A549 (cell line): ENCODE data around the gene ABCC1. TPM values are rescaled to one million over a fixed set of nuclear protein-coding genes. Genes with fewer than 3 reads are reported as not detected.
"Not testable (repeated sequence)": the region's sequence is repeated elsewhere in the genome, so short reads cannot be mapped to it uniquely, and the experiment has no call there.

Source experiments
- ATAC-seq, 2 experiments: fragments of 200-7000 bp in 1 of 2; fragments of >200 bp in 1 of 2; cut with Nextera tagmentation in 1 of 2; cut with Tn5 transposase in 1 of 2; 3 replicates each; pipeline versions ENCODE4 v1.8.0 to v1.9.1; 2018 to 2020; ENCODE audit warnings: mild to moderate bottlenecking in 1 of 2, moderate library complexity in 1 of 2
- CTCF ChIA-PET: fragments of 300-600 bp; sonication (Branson Sonifier 250); formaldehyde crosslinking; extraction: SDS; loops from one replicate; lab custom pipeline; 2021; ENCODE audit warnings: antibody characterized with exemption, inconsistent platforms; lab: Yijun Ruan, JAX
- POLR2A ChIA-PET: fragments of 350-600 bp; formaldehyde crosslinking; extraction: SDS; loops from one replicate; lab custom pipeline; 2021; ENCODE audit warnings: antibody characterized with exemption, inconsistent platforms; lab: Yijun Ruan, JAX
- DNase-seq, 2 experiments: peaks; one replicate each; pipeline versions ENCODE4 v3.0.0 to v3.0.0-alpha.2; 2011 to 2016; ENCODE audit warnings: low read depth in 1 of 2, low spot score in 1 of 2
- FAIRE-seq: peaks from 2 replicates; lab custom pipeline; 2011; peaks lifted over from hg19 to GRCh38; lab: Jason Lieb, UNC
- H3K27ac ChIP-seq, 2 experiments: fragments of >200 bp; sonication (Bioruptor Twin); formaldehyde crosslinking; 3 replicates each; pipeline ENCODE4 v1.5.1; 2016 to 2017
- H3K4me1 ChIP-seq: fragments of >200 bp; sonication (Bioruptor Twin); formaldehyde crosslinking; 3 replicates; pipeline ENCODE4 v1.6.1; 2016
- H3K4me2 ChIP-seq: fragments of >200 bp; sonication (Bioruptor Twin); formaldehyde crosslinking; 3 replicates; pipeline ENCODE4 v1.6.1; 2016
- H3K4me3 ChIP-seq: fragments of >200 bp; sonication (Bioruptor Twin); formaldehyde crosslinking; 3 replicates; pipeline ENCODE4 v1.5.1; 2016
- H3K9me3 ChIP-seq: fragments of >200 bp; sonication (Bioruptor Twin); formaldehyde crosslinking; 3 replicates; pipeline ENCODE4 v1.6.1; 2016
- CBX2 ChIP-seq: fragments of 200-600 bp; sonication (generic); IDR thresholded peaks from 2 replicates; pipeline ENCODE4 v1.6.1; 2016; ENCODE audit warnings: low read depth, mild to moderate bottlenecking, borderline replicate concordance
- CEBPB ChIP-seq, 2 experiments: fragments of >200 bp in 1 of 2; sonication (Bioruptor Twin) in 1 of 2; formaldehyde crosslinking in 1 of 2; IDR thresholded peaks; 2 replicates each; pipeline ENCODE4 v1.6.1; 2012 to 2016
- EHMT2 ChIP-seq: fragments of 200-600 bp; sonication (generic); IDR thresholded peaks from 2 replicates; pipeline ENCODE4 v1.6.1; 2016; ENCODE audit warnings: antibody characterized with exemption, low read depth, mild to moderate bottlenecking, moderate library complexity
- EP300 ChIP-seq, 2 experiments: fragments of >200 bp; sonication (Bioruptor Twin); formaldehyde crosslinking; IDR thresholded peaks; 2 replicates in 1 of 2; 3 replicates in 1 of 2; pipeline ENCODE4 v1.6.1; 2016 to 2017
- GATA3 ChIP-seq: IDR thresholded peaks from 2 replicates; pipeline ENCODE4 v1.6.1; 2012; ENCODE audit warnings: borderline replicate concordance
- JUN ChIP-seq, 2 experiments: fragments of >200 bp; sonication (Bioruptor Twin); formaldehyde crosslinking; IDR thresholded peaks; 2 replicates in 1 of 2; 3 replicates in 1 of 2; pipeline ENCODE4 v1.6.1; 2016 to 2017
- KDM1A ChIP-seq: fragments of 200-600 bp; sonication (generic); IDR thresholded peaks from 2 replicates; pipeline ENCODE4 v1.6.1; 2016; ENCODE audit warnings: low read depth, mild to moderate bottlenecking
- KDM5A ChIP-seq: fragments of 200-600 bp; sonication (generic); IDR thresholded peaks from 2 replicates; pipeline ENCODE4 v1.6.1; 2016; ENCODE audit warnings: antibody characterized with exemption, mild to moderate bottlenecking
- MAFK ChIP-seq: fragments of 450-650 bp; IDR thresholded peaks from 2 replicates; pipeline ENCODE4 v1.6.1; 2014; ENCODE audit not compliant: partially characterized antibody
- MAZ ChIP-seq: fragments of 150-350 bp; IDR thresholded peaks from 2 replicates; pipeline ENCODE4 v1.6.1; 2014; ENCODE audit warnings: antibody characterized with exemption, low read depth, low read length, borderline replicate concordance
- NPAS2 ChIP-seq: fragments of 250-450 bp; sonication (Bioruptor Pico); IDR thresholded peaks from 2 replicates; pipeline ENCODE4 v1.8.0; 2022; ENCODE audit warnings: mild to moderate bottlenecking, moderate library complexity, borderline replicate concordance
- NR3C1 ChIP-seq: fragments of >200 bp; sonication (Bioruptor Twin); formaldehyde crosslinking; IDR thresholded peaks from 3 replicates; pipeline ENCODE4 v1.6.1; 2017
- PBX3 ChIP-seq: IDR thresholded peaks from 2 replicates; pipeline ENCODE4 v1.6.1; 2012
- POLR2A ChIP-seq: IDR thresholded peaks from 2 replicates; pipeline ENCODE4 v1.6.1; 2012; ENCODE audit warnings: mild to moderate bottlenecking, low read length
- POLR2AphosphoS2 ChIP-seq: conservative IDR thresholded peaks from 2 replicates; pipeline ENCODE4 v1.6.1; 2012; ENCODE audit warnings: low read length, improper control_type of control experiment, inconsistent platforms
- RARB ChIP-seq: fragments of 250-450 bp; sonication (Bioruptor Pico); IDR thresholded peaks from 2 replicates; pipeline ENCODE4 v1.8.0; 2021; ENCODE audit warnings: mild to moderate bottlenecking, moderate library complexity
- RCOR1 ChIP-seq: fragments of 150-350 bp; IDR thresholded peaks from 2 replicates; pipeline ENCODE4 v1.6.1; 2014; ENCODE audit warnings: antibody characterized with exemption, low read length, low read depth
- SMC3 ChIP-seq: fragments of >200 bp; sonication (Bioruptor Twin); formaldehyde crosslinking; IDR thresholded peaks from 3 replicates; pipeline ENCODE4 v1.6.1; 2018; ENCODE audit warnings: inconsistent platforms
- SREBF2 ChIP-seq: fragments of 450-650 bp; IDR thresholded peaks from 2 replicates; pipeline ENCODE4 v1.6.1; 2014; ENCODE audit warnings: mild to moderate bottlenecking, moderate library complexity
- TP53 ChIP-seq: fragments of 250-450 bp; sonication (Bioruptor Pico); IDR thresholded peaks from 2 replicates; pipeline ENCODE4 v1.5.0; 2021; ENCODE audit warnings: mild to moderate bottlenecking, moderate library complexity
- USF2 ChIP-seq: fragments of 450-650 bp; IDR thresholded peaks from 2 replicates; pipeline ENCODE4 v1.6.1; 2014; ENCODE audit warnings: antibody characterized with exemption
- WGBS: methylation state at CpG from one replicate; pipeline ENCODE4 v1.1.6; 2017; ENCODE audit errors: missing lambda C conversion rate; 5-methylcytosine and 5-hydroxymethylcytosine counted together
- polyA plus RNA-seq, 4 experiments: library from polyadenylated mRNA; depleted of rRNA in 3 of 4; stranded (reverse); fragments of >200 nt; fragmentation: RNase III in 1 of 4; extraction: RNeasy Plus Mini Kit Qiagen cat#74134 plus additional on column Dnase treatment in 1 of 4; gene quantifications; 2 replicates in 3 of 4; 3 replicates in 1 of 4; pipeline ENCODE4 v1.2.3, GENCODE V29; 2011 to 2017
- TF ChIP-seq, protein P1 (sequence below): IDR thresholded peaks from 2 replicates; pipeline ENCODE4 v1.6.1; 2012
- TF ChIP-seq, protein P2 (sequence below): fragments of 150-350 bp; IDR thresholded peaks from 2 replicates; pipeline ENCODE4 v1.6.1; 2014; ENCODE audit warnings: low read depth, mild to moderate bottlenecking, low read length
- TF ChIP-seq, protein P3 (sequence below): fragments of >200 bp; sonication (Bioruptor Twin); formaldehyde crosslinking; IDR thresholded peaks from 3 replicates; pipeline ENCODE4 v1.5.1; 2016
- TF ChIP-seq, protein P4 (sequence below): fragments of >200 bp; sonication (Bioruptor Twin); formaldehyde crosslinking; IDR thresholded peaks from 3 replicates; pipeline ENCODE4 v1.6.1; 2016

ABCC1 gene
- polyA plus RNA-seq, 2 of the 4 experiments (the other 2 are of a cell fraction) = 56.5 to 93.8 TPM

GRCh38 chr16:15933781-15934180 lies 15.6 kb upstream of the ABCC1 start:
- CTCF ChIA-PET = no interaction called here

DNA sequence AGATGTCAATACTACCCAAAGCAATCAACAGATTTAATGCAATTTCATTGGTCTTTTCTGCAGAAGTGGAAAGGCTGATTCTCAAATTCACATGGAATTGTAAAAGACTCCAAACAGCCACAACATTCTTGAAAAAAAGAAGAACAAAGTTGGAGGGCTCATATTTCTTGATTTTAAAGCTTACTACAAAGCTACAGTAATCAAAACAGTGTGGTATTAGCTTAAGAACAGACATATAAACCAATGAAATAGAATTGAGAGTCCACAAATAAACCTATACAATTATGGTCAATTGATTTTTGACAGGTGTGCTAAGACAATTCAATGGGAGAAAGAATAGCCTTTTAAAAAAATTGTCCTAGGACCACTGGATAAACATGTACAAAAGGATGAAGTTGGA lies 14.4 kb upstream of the ABCC1 start:
- ChIA-PET CTCF (no interaction called here), POLR2A (no interaction called here)
- TF ChIP-seq USF2 (no peak), JUN (IDR thresholded peaks at IDR 0.05) (no peak), MAZ (no peak), CBX2 (no peak), RARB (CRISPR knock-in tag) (no peak), KDM1A (peak; percentile 74; the same call in 1 of the 2 replicates)
- TF ChIP-seq, protein P1, sequence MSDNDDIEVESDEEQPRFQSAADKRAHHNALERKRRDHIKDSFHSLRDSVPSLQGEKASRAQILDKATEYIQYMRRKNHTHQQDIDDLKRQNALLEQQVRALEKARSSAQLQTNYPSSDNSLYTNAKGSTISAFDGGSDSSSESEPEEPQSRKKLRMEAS = no peak
- TF ChIP-seq, protein P2, sequence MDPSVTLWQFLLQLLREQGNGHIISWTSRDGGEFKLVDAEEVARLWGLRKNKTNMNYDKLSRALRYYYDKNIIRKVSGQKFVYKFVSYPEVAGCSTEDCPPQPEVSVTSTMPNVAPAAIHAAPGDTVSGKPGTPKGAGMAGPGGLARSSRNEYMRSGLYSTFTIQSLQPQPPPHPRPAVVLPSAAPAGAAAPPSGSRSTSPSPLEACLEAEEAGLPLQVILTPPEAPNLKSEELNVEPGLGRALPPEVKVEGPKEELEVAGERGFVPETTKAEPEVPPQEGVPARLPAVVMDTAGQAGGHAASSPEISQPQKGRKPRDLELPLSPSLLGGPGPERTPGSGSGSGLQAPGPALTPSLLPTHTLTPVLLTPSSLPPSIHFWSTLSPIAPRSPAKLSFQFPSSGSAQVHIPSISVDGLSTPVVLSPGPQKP = no peak
- TF ChIP-seq, protein P3, sequence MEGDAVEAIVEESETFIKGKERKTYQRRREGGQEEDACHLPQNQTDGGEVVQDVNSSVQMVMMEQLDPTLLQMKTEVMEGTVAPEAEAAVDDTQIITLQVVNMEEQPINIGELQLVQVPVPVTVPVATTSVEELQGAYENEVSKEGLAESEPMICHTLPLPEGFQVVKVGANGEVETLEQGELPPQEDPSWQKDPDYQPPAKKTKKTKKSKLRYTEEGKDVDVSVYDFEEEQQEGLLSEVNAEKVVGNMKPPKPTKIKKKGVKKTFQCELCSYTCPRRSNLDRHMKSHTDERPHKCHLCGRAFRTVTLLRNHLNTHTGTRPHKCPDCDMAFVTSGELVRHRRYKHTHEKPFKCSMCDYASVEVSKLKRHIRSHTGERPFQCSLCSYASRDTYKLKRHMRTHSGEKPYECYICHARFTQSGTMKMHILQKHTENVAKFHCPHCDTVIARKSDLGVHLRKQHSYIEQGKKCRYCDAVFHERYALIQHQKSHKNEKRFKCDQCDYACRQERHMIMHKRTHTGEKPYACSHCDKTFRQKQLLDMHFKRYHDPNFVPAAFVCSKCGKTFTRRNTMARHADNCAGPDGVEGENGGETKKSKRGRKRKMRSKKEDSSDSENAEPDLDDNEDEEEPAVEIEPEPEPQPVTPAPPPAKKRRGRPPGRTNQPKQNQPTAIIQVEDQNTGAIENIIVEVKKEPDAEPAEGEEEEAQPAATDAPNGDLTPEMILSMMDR = no peak
- Histone ChIP-seq H3K27ac (no peak overlapping the region), H3K4me3 (no peak overlapping the region), H3K9me3 (peaks cover 11% of the 10 kb centered on the region), H3K4me1 (no peaks in the 10 kb centered on the region), H3K4me2 (no peak overlapping the region)
- no peak for FAIRE-seq
- ATAC-seq = no peak
- no peak for DNase-seq

More at GRCh38 chr16:15933781-15934180, 15.6 kb upstream of the ABCC1 start:
- no peak overlapping the region for H3K27ac ChIP-seq
- no peak for DNase-seq
- no peak for FAIRE-seq
- no peak overlapping the region for H3K4me3 ChIP-seq
- TF ChIP-seq, protein P4, sequence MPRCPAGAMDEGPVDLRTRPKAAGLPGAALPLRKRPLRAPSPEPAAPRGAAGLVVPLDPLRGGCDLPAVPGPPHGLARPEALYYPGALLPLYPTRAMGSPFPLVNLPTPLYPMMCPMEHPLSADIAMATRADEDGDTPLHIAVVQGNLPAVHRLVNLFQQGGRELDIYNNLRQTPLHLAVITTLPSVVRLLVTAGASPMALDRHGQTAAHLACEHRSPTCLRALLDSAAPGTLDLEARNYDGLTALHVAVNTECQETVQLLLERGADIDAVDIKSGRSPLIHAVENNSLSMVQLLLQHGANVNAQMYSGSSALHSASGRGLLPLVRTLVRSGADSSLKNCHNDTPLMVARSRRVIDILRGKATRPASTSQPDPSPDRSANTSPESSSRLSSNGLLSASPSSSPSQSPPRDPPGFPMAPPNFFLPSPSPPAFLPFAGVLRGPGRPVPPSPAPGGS = no peak
- no peak for TF ChIP-seq TP53 (CRISPR knock-in tag)
- TF ChIP-seq RCOR1 = no peak
- TF ChIP-seq POLR2A = no peak
- TF ChIP-seq KDM1A = no peak
- TF ChIP-seq GATA3 = no peak
- TF ChIP-seq, protein P3 = no peak
- TF ChIP-seq SMC3 = no peak
- TF ChIP-seq EP300 (IDR thresholded peaks at IDR 0.05) = no peak
- TF ChIP-seq CEBPB (IDR thresholded peaks at IDR 0.05) = no peak
- no peak for TF ChIP-seq SREBF2
- TF ChIP-seq KDM5A = no peak
- TF ChIP-seq JUN (IDR thresholded peaks at IDR 0.05) = no peak
- no peak for TF ChIP-seq NR3C1
- TF ChIP-seq NPAS2 (CRISPR knock-in tag) = no peak
- TF ChIP-seq MAFK = no peak
- no peak for TF ChIP-seq EHMT2
- no peak for TF ChIP-seq PBX3
- TF ChIP-seq POLR2AphosphoS2 = no peak
- TF ChIP-seq, all 56 proteins: peak for 0
- 70% methylated on average over 4 of the region's 4 CpGs for WGBS
- POLR2A ChIA-PET = no interaction called here
- H3K4me1 ChIP-seq = peaks cover 3% of the 10 kb centered on the region
- H3K9me3 ChIP-seq = peaks cover 11% of the 10 kb centered on the region
- no peak for ATAC-seq
- no peak overlapping the region for H3K4me2 ChIP-seq

DNA sequence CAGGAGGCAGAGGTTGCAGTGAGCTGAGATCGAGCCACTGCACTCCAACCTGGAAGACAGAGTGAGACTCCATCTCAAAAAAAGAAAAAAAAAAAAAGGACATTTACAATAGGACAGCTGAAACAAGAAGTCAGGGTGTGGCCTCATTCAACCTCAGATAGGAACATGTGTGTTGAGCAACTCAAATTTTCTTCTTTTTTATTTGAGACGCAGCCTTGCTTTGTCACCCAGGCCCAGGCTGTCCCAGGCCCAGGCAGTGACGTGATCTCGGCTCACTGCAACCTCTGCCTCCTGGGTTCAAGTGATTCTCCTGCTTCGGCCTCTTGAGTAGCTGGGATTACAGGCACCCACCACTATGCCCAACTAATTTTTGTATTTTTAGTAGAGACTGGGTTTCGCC lies 12.6 kb upstream of the ABCC1 start:
- DNase-seq, ATAC-seq, FAIRE-seq, POLR2A ChIA-PET, H3K4me2 ChIP-seq, H3K4me1 ChIP-seq, H3K4me3 ChIP-seq, H3K27ac ChIP-seq: not testable (repeated sequence)
- WGBS = 95% methylated on average over 6 of the region's 6 CpGs
- CTCF ChIA-PET = interaction anchor here (0.6 to 1.6 kb wide), 3 partner anchors 10 to 255 kb away, joined by 3 to 5 read pairs (median 4); no protein-coding TSS in a partner anchor
- H3K9me3 ChIP-seq = peaks cover 11% of the 10 kb centered on the region
